Activated CD8-positive, alpha-beta memory T cell treated with anti-CD3 and anti-CD28 coated beads for 36 hours (primary cell): ENCODE results near the gene ARRB2. TPM values are rescaled to one million over a fixed set of nuclear protein-coding genes. Genes with fewer than 3 reads are reported as not detected.

Experiments used
- CTCF ChIA-PET: fragments of 350-600 bp; sonication (Branson Sonifier 250); formaldehyde crosslinking; loops from one replicate; lab custom pipeline; 2021; ENCODE audit warnings: antibody characterized with exemption; lab: Charles Lee
- POLR2A ChIA-PET: fragments of 350-600 bp; sonication (Branson Sonifier 250); formaldehyde crosslinking; loops from one replicate; lab custom pipeline; 2021; ENCODE audit warnings: antibody characterized with exemption; lab: Charles Lee
- total RNA-seq, 2 experiments: library from RNA; stranded (reverse); gene quantifications; one replicate each; pipeline ENCODE4 v1.2.3, GENCODE V29; 2021

The ARRB2 gene
- total RNA-seq, 2 experiments from 2014 or later = 183 to 193 TPM

DNA sequence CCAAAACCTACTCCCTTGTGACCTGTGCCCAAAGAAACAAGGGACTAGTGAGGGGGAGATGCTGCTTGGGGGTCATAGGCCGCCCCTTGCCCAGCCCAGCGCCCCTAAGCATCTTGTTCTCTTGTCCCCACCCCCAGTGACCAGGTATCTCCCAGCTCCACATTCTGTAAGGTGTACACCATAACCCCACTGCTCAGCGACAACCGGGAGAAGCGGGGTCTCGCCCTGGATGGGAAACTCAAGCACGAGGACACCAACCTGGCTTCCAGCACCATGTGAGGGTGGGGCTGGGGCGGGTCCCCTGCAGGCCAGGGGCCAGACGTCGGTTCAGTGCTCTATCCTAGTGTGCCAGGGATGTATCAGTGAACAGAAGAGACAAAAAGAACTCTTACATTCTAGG is 8.7 kb downstream of the ARRB2 start:
- ChIA-PET CTCF (no interaction called here), POLR2A (no interaction called here)

DNA sequence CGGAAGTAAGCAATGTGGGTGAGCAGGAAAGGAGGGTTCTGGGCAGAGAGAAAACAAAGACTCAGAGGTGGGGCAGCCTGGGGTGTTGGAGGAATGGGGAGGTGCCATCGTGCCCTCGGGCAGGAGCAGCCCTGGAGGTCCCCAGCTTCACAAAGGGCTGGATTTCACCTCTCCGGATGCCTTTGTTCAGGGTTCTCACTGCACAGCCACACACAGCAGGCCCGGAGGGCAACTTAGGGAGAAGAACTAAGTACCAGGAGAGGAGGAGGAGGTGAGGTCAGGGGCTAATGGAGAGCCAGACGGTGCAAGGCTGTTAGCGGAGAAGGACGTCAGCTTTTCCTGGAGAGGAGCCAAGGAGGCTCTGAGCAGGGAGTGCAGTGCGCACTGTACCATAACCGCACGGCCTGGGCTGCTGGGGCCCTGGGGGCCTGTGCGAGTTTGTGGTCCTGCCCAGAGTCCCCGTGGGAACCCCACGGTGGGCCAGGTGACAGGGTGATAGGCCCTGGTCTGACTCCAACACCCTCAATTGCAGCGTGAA is 9.3 kb downstream of the ARRB2 start:
- CTCF ChIA-PET = no interaction called here
- POLR2A ChIA-PET = no interaction called here

DNA sequence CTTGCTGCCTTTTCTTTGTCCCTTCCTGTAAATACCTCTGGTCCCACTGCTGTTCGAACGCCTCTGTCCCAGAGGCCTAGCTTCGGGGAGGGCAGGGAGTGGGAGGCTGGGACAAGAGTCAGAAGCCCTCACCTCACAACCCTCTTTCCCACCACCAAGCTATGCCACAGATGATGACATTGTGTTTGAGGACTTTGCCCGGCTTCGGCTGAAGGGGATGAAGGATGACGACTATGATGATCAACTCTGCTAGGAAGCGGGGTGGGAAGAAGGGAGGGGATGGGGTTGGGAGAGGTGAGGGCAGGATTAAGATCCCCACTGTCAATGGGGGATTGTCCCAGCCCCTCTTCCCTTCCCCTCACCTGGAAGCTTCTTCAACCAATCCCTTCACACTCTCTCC is 10.4 kb downstream of the ARRB2 start:
- CTCF ChIA-PET = interaction anchor here (0.6 to 1.0 kb wide), 2 partner anchors 11 to 69 kb away, joined by 3 read pairs; no protein-coding TSS in a partner anchor

DNA sequence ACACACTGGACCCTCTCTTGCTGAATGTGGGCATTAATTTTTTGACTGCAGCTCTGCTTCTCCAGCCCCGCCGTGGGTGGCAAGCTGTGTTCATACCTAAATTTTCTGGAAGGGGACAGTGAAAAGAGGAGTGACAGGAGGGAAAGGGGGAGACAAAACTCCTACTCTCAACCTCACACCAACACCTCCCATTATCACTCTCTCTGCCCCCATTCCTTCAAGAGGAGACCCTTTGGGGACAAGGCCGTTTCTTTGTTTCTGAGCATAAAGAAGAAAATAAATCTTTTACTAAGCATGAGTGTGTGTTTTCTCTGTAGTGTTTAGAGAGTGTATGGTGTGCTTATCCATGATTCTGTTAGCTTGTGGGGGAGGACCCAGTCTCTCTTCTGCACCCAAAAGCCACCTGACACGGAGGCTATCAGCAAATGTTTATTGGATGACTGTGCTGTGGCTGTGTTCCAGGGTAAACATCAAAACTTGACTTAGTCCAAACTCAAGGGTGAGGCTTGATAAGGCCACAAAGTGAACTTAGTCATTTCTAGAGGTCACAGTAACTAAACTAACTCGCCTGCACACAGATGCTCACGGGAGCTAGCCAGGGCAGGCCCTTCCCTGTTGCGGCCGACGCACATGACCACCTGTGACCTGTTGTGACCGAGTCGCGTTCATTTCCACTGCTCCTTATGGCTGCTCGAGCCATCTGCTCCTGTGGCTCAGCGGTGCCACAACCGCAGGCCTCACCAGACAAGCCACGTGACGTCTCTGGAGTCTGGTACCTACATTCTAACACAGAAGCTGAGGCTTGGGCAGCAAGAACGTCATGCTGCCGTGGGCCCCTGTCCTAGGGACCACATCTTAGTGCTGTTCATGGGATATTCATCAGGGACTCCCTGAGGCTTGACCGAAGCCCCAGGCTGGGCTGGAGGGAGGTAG is 11.0 kb downstream of the ARRB2 start:
- POLR2A ChIA-PET = interaction anchor here (0.9 kb wide), 1 partner anchor 10 kb away, joined by 4 read pairs; no protein-coding TSS in a partner anchor
- CTCF ChIA-PET = interaction anchor here (0.6 to 1.4 kb wide), 4 partner anchors 10 to 69 kb away, joined by 3 read pairs; partner anchors contain the start of gene GLTPD2

More for the DNA sequence above, 10.4 kb downstream of the ARRB2 start:
- POLR2A ChIA-PET = interaction anchor here (0.9 kb wide), 1 partner anchor 9 kb away, joined by 4 read pairs; no protein-coding TSS in a partner anchor

DNA sequence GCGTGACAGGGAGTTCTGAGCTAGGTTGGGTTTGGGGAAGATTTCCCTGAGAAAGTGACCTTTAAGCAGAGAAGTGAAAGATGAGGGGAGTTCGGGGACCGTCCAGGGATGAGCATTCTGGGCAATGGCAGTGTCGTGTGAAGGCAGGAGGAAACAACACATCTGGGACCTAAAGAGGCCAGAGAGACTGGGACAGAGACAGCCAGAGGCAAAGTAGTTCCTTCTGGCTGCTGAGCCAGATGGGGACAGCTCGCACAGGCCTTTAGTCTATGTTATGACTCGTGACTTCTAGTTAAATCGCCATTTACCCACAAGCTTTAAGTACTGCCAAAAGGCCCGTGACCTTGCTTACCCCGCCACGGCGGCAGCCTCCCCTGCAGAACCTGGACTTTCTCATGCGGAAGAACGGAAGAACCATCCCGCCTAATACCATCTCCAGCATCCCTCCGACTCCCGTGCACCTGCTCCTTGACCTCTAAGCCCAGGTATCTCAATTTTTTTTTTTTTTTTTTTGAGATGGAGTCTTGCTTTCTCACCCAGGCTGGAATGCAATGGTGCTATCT is 12.3 kb downstream of the ARRB2 start:
- ChIA-PET POLR2A (no interaction called here), CTCF (interaction anchor here (1.2 to 1.4 kb wide), 3 partner anchors 9 to 66 kb away, joined by 3 read pairs; partner anchors contain the start of gene GLTPD2)

DNA sequence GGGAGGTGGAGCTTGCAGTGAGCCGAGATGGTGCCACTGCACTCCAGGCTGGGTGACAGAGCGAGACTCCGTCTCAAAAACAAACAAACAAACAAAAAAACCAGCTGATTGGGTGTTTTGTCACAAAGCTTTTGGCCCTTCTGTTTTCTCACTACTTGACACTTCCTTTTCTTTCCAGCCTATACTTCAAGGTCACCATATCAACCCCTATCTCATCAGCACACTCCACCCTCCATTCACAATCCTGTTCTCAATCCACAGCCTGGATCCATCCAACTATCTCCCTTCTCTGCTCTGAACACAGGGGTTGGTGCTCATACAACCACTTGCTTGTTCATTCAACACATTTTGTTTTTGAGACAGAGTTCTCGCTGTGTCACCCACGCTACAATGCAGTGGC is 14.2 kb downstream of the ARRB2 start:
- ChIA-PET CTCF (interaction anchor here (0.6 to 0.7 kb wide), 2 partner anchors 23 to 67 kb away, joined by 3 read pairs; no protein-coding TSS in a partner anchor), POLR2A (no interaction called here)

DNA sequence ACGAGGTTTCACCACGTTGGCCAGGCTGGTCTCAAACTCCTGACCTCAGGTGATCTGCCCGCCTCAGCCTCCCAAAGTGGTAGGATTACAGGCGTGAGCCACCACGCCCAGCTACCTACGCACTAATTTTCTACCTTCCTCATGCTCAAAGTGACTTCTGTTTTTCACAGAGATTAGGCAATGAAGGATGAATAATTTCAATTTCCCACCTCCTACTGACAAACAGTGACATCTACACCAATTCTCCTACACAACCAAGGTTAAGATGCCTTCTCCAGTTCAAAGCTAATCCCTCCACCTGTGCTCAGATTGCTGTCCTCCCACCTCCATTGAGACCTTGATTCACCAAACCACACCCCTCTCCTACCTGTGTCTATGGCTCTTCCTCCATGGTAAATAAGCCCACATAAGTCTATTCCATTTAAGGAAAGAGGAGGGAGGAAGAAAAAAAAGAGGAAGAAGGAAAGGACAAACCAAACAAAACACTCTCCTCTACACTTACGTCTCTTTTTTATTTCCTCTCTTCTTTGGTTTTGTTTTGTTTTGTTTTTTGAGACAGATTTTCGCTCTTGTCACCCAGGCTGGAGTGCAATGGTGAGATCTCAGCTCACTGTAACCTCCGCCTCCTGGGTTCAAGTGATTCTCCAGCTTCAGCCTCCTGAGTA is 15.3 kb downstream of the ARRB2 start:
- POLR2A ChIA-PET = no interaction called here
- CTCF ChIA-PET = interaction anchor here (1.2 kb wide), 1 partner anchor 16 kb away, joined by 3 read pairs; the partner anchor contains the start of gene ARRB2

DNA sequence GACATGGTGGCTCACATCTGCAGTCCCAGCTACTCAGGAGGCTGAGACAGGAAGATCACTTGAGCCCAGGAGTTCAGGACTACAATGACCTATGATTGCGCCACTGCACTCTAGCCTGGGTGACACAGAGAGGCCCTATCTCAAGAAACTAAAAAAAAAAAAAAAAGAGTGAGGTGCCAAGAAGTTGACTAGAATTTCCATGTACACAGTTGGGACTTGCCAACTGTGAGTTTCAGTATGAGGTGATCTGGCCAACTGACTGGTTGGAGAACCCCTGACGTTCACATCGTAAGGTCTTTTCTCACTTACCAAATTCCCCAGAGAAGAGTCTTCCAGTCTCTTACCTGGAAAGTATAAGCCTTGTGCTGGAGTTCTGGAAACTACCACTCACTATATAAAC is 17.7 kb downstream of the ARRB2 start:
- ChIA-PET POLR2A (no interaction called here), CTCF (interaction anchor here (0.7 to 1.1 kb wide), 2 partner anchors 62 to 156 kb away, joined by 3 read pairs; no protein-coding TSS in a partner anchor)

DNA sequence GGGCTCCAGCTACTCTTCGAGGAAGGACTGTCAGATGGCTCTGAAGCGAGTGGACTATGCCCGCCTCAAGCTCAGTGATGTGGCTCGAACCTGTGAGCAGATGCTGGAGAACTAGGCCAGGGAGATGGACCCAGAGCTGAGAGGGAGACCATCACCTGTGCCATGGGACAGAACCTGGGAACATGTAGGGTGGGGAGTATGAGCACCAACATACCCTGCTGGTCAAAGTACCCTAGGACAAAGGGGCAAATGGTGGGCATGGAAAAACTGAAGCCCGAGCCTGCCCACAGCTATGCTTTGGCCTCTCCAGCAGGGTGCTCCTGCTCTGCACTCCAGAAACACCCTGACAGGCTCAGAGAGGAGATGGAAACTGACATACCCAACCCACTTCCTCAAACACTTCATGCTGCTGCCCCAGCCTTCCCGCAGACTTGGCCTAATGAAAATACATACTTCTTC is 22.7 kb downstream of the ARRB2 start:
- ChIA-PET POLR2A (no interaction called here), CTCF (interaction anchor here (1.3 to 2.4 kb wide), 2 partner anchors 11 to 57 kb away, joined by 3 to 11 read pairs; no protein-coding TSS in a partner anchor)

DNA sequence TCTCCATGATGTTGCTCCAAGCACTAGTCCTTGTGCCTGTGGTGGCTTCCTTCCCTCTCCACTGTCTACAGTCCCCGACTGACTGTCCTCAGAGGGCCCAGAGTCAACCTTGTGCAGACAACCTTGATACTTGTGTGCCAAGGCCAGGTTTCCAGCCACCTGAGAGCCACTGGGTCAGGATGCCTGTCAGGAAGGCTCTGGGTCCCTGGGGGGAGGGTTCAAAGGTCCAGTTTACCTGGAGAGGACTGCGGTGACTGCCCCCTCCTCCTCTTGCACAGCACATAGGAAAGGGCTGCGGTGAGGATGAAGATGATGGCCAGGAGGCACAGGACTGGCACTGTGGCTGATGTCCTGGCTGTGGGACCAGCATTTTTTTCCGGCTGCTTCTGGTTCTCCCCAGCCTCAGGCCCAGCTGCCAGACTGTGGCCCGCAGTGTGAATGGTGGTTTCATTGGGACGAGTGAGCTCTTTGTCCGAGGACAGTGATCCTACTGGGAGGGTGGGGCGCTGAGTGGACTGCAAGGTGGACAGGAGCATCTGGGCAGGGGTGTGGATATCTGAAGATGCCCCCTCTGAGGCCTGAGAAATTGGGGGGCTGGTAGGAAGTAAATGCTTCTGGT is 24.5 kb downstream of the ARRB2 start:
- CTCF ChIA-PET = interaction anchor here (1.2 kb wide), 1 partner anchor 27 kb away, joined by 3 read pairs; no protein-coding TSS in a partner anchor
- POLR2A ChIA-PET = no interaction called here

DNA sequence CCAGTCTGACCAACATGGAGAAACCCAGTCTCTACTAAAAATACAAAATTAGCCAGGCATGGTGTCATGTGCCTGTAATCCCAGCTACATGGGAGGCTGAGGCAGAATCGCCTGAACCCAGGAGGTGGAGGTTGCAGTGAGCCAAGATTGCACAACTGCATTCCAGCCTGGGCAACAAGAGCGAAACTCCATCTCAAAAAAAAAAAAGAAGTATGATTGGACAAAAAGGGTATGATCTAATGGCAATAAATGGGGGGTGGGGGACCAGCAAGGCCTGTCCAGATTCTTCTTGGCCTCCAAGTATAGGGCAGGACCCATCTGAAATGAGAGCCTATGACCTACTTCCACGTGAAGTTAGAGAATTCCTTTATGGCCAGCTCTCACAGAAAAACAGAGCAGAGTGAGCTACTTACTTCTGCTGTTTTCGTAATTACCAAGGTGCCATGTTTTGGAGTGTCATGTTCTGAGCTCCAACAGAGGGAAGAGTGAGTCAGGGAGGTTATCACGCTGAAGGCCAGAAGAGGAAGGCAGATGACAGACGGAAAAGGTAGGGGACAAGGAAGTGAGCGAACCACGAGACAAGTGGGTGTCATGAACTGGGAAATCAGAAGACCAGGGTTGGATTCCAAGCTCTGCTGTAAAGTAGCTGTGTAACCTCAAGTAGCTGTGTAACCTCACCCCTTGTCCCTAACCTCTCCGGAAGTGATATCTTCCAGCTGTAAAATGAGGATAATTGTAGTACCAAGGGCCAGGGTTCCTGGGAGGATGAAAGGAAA is 25.6 kb downstream of the ARRB2 start:
- ChIA-PET POLR2A (interaction anchor here (1.6 kb wide), 1 partner anchor 54 kb away, joined by 3 read pairs; no protein-coding TSS in a partner anchor), CTCF (interaction anchor here (0.6 to 1.2 kb wide), 4 partner anchors 28 to 69 kb away, joined by 3 to 4 read pairs (median 3); no protein-coding TSS in a partner anchor)

DNA sequence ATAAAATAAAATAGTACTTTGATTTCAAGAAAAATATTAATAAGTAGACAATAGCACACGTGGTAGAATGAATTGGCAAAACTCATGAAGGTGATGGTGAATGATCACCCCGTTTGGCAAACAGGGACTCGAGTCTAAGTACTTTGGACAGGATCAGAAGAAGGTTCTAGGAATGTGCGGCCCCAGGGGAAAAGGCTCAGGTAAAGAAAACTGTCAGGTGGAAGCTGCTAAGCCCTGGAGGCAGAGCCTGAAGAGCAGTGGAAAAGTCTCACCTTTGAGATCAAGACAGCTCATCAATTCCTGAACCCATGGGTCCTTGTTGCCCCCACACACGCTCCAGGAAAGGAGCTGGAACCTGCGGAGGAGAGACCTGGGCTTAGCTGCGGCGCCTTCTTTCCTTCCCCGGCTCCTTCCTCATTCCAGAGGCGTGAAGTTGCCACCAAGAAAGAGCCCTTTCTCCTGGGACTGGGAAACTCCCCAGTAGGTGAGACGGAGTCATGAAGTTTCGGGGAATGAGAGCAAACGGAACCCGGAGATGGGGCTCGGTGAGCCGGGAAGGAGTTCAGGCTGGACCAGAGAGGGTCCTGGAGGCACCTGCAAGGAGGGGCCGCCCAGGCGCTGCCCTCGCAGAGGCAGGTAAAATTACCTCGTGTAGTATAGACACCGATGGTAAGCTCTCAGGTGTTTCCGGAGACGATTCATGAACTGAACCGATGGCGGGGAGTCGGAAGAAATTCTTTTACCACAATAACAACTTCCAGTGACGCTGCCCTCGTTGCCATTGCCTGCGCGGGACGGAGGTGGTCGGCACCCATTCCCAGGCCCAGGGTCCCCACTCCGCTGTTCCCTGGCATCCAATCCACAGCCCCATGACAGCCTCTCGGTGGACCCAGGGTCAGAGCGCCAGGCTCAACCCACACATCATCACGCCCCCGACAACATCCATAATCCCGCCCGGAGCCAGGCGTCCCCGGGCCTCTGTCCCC is 28.0 kb downstream of the ARRB2 start:
- POLR2A ChIA-PET = interaction anchor here (0.5 to 0.6 kb wide), 2 partner anchors 174 to 595 kb away, joined by 4 to 5 read pairs; partner anchors contain the start of genes CYB5D2 and ZZEF1

DNA sequence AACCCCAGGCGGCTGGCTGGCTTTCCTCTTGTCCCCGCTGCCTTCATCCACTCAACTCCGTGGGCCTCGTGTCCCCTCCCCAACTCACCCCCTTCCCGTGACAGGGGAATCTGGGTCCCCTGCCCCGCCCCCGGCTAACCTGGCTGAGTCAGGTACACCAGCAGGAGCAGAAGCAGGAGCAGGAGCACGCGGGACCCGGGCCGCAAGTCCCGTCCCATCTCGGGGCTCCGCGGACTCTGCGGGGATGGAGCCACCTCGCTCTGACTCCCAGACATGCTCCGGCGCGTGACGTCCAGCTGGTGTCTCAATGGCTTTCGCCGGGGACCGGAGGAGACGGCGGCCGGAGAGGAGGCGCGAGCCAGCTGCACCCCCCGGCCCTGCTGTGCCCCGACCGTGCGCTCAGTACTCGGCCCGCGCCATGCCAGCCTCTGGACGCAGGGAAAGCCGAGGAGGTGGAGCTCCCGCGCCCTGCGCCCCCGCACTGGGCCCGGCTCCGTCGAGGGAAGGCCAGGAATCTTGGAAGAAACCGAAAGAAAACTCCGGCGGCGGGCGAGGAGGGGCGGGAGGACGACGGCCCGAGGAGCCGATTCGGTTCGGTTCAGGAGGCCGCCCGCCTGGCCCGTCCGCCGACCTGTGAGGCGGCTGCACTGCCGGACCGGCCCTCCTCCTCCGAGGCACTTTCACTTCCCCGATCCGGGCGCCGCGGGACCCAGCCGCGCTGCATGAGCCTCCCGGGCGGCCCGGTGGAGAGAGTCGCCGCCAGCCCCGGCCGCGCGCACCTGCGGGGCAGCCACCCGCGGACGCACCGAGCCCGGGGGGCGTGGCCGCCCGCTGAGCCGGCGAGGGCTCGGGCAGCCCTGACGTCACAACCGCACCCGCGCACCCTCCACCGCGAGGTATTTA is 28.9 kb downstream of the ARRB2 start, which contains the start of the genes CXCL16 and ZMYND15:
CXCL16 (minus strand) TSS at position 807 of the 903 bp plus-strand sequence; CDS start at position 218, 589 bp downstream.
ZMYND15 (plus strand) TSS at position 712 of the 903 bp plus-strand sequence. CDS start 716 bp downstream, outside the sequence.
- POLR2A ChIA-PET = no interaction called here
- CTCF ChIA-PET = interaction anchor here (0.8 kb wide), 1 partner anchor 36 kb away, joined by 3 read pairs; no protein-coding TSS in a partner anchor

More for the DNA sequence above, 28.0 kb downstream of the ARRB2 start:
- CTCF ChIA-PET = no interaction called here

DNA sequence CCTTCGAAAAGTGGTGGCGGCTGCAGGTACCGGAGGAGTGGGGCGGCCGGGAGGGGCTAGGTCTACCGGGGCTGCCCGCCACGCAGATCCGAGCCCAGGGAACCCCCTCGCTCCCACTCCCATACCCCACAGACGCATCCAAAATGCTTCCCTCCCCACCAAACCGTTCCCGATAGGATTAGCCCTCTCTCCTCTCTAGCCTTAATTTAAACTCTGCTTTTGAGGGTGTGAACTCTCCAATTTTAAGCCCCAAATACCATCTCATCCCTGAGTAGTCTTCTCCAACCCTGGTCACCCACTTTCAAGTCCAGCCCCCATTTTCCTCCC is 29.6 kb downstream of the ARRB2 start:
- POLR2A ChIA-PET = no interaction called here
- CTCF ChIA-PET = interaction anchor here (0.8 kb wide), 1 partner anchor 37 kb away, joined by 3 read pairs; no protein-coding TSS in a partner anchor

DNA sequence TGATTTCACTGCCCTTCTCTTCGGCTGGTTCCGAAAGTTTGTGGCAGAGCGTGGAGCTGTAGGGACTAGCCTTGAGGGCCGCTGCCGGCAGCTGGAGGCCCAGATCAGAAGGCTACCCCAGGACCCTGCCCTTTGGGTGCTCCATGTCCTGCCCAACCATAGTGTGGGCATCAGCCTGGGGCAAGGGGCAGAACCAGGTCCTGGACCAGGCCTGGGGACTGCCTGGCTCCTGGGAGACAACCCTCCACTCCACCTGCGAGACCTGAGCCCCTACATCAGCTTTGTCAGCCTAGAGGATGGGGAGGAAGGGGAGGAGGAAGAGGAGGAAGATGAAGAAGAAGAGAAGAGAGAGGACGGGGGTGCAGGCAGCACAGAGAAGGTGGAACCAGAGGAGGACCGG is 30.2 kb downstream of the ARRB2 start:
- ChIA-PET POLR2A (no interaction called here), CTCF (no interaction called here)
